Endothelial cell (in vitro differentiated cells): ENCODE data around the gene PHAX. TPM values are rescaled to one million over a fixed set of nuclear protein-coding genes. Genes with fewer than 3 reads are reported as not detected.
"Not testable (repeated sequence)": the region's sequence is repeated elsewhere in the genome, so short reads cannot be mapped to it uniquely, and the experiment has no call there.

ENCODE experiments used
- DNase-seq: peaks from one replicate; pipeline ENCODE4 v3.0.0; 2021; ENCODE audit warnings: low spot score
- H3K27ac Mint-ChIP-seq: one replicate; pipeline ENCODE4 v1.8.0; 2021; ENCODE audit warnings: mixed read lengths, inconsistent platforms; ENCODE audit not compliant: unreplicated experiment
- H3K27me3 Mint-ChIP-seq: one replicate; pipeline ENCODE4 v1.8.0; 2021; ENCODE audit warnings: mild to moderate bottlenecking, moderate library complexity, mixed read lengths, inconsistent platforms; ENCODE audit not compliant: unreplicated experiment
- H3K36me3 Mint-ChIP-seq: one replicate; pipeline ENCODE4 v1.8.0; 2021; ENCODE audit warnings: mild to moderate bottlenecking, low read depth, mixed read lengths, inconsistent platforms; ENCODE audit not compliant: unreplicated experiment
- H3K4me1 Mint-ChIP-seq: one replicate; pipeline ENCODE4 v1.8.0; 2021; ENCODE audit warnings: mild to moderate bottlenecking, mixed read lengths, inconsistent platforms; ENCODE audit not compliant: unreplicated experiment
- H3K4me3 Mint-ChIP-seq: one replicate; pipeline ENCODE4 v1.8.0; 2021; ENCODE audit warnings: mild to moderate bottlenecking, mixed read lengths, inconsistent platforms; ENCODE audit not compliant: unreplicated experiment
- H3K9me3 Mint-ChIP-seq: one replicate; pipeline ENCODE4 v1.8.0; 2021; ENCODE audit warnings: mixed read lengths, inconsistent platforms; ENCODE audit not compliant: unreplicated experiment
- CTCF ChIP-seq: fragments of 200-600 bp; sonication (generic); IDR thresholded peaks from one replicate; pipeline ENCODE4 v1.5.0; 2021; ENCODE audit warnings: antibody characterized with exemption; ENCODE audit not compliant: unreplicated experiment
- long read RNA-seq: library from polyadenylated mRNA; unstranded; transcript quantifications from one replicate; pipeline ENCODE4 v2.0.0, GENCODE V29; 2020; ENCODE audit not compliant: unreplicated experiment
- total RNA-seq: library from RNA; stranded (reverse); fragmentation: NEBNext Ultra II Directional; extraction: Animal tissue kit (Norgen Biotek cat#: 25700); gene quantifications from one replicate; pipeline ENCODE4 v1.2.1, GENCODE V29; 2021; ENCODE audit not compliant: unreplicated experiment

PHAX gene
- 33.4 TPM for total RNA-seq
- long read RNA-seq, full-length matches to known transcripts: 19 of 23 reads
- long read RNA-seq, partial matches to known transcripts: 2 of 23 reads
- long read RNA-seq, other reads (novel, unspliced or antisense): 2 of 23 reads

GRCh38 chr5:126600631-126601511 lies at the start of gene PHAX:
Gene PHAX (plus strand): TSS chr5:126600947. CDS start chr5:126600963, 16 bp downstream.
- Mint-ChIP-seq H3K9me3 (no peaks in the 10 kb centered on the region), H3K4me1 (peaks cover 23% of the 10 kb centered on the region)

GRCh38 chr5:126552614-126553013 lies 48.1 kb upstream of the PHAX start:
- no peaks in the 10 kb centered on the region for H3K9me3 Mint-ChIP-seq
- H3K36me3 Mint-ChIP-seq: peaks cover 24% of the 10 kb centered on the region
- no peaks in the 10 kb centered on the region for H3K4me1 Mint-ChIP-seq
- no peak overlapping the region for H3K4me3 Mint-ChIP-seq
- no peak overlapping the region for H3K27ac Mint-ChIP-seq
- no peak for TF ChIP-seq CTCF
- DNase-seq: no peak
- H3K27me3 Mint-ChIP-seq: no peaks in the 10 kb centered on the region

More at GRCh38 chr5:126600631-126601511, at the start of gene PHAX:
- peak within 1 kb of the TSS; percentile 94 for H3K27ac Mint-ChIP-seq
- H3K27me3 Mint-ChIP-seq: peaks cover 10% of the 10 kb centered on the region
- TF ChIP-seq CTCF: peak; percentile 56
- peak; percentile 90 for DNase-seq
- peak within 1 kb of the TSS; percentile 99 for H3K4me3 Mint-ChIP-seq
- peaks cover 13% of the 10 kb centered on the region for H3K36me3 Mint-ChIP-seq

- not testable (repeated sequence) for H3K4me1 Mint-ChIP-seq, H3K9me3 Mint-ChIP-seq, DNase-seq, H3K27ac Mint-ChIP-seq, H3K4me3 Mint-ChIP-seq, H3K27me3 Mint-ChIP-seq
- peaks cover 32% of the 10 kb centered on the region for H3K36me3 Mint-ChIP-seq
Observed at GRCh38 chr5:126555101-126555500, 45.6 kb upstream of the PHAX start.

- Mint-ChIP-seq H3K27me3 (peaks cover 4% of the 10 kb centered on the region), H3K4me3 (no peak overlapping the region), H3K4me1 (no peaks in the 10 kb centered on the region), H3K27ac (no peak overlapping the region), H3K36me3 (peaks cover 12% of the 10 kb centered on the region), H3K9me3 (no peaks in the 10 kb centered on the region)
- TF ChIP-seq CTCF: no peak
- DNase-seq: no peak
Observed at GRCh38 chr5:126561908-126562307, 38.8 kb upstream of the PHAX start.

- no peaks in the 10 kb centered on the region for H3K9me3 Mint-ChIP-seq
- H3K4me3 Mint-ChIP-seq: no peak overlapping the region
- no peak for DNase-seq
- peaks cover 12% of the 10 kb centered on the region for H3K36me3 Mint-ChIP-seq
- H3K27me3 Mint-ChIP-seq: peaks cover 4% of the 10 kb centered on the region
- no peak overlapping the region for H3K27ac Mint-ChIP-seq
- no peaks in the 10 kb centered on the region for H3K4me1 Mint-ChIP-seq
- no peak for TF ChIP-seq CTCF
Observed at GRCh38 chr5:126562823-126563222, 37.9 kb upstream of the PHAX start.
